Stomach smooth muscle (tissue), 2 donors: ENCODE measurements around the gene MORC1.

Source experiments
- H3K27ac ChIP-seq: one replicate; pipeline ENCODE4 v1.7.0; 2013; ENCODE audit warnings: mild to moderate bottlenecking, low read length, inconsistent platforms
- H3K27me3 ChIP-seq, 2 donors: one replicate each; pipeline ENCODE4 v1.7.0; 2013; ENCODE audit warnings: low read length in 2 of 2; ENCODE audit not compliant: insufficient read depth in 2 of 2, control insufficient read depth in 1 of 2
- H3K36me3 ChIP-seq, 2 donors: one replicate each; pipeline ENCODE4 v1.7.0; 2013; ENCODE audit warnings: low read length in 2 of 2; ENCODE audit not compliant: control insufficient read depth in 2 of 2, insufficient read depth in 2 of 2
- H3K4me1 ChIP-seq: one replicate; pipeline ENCODE4 v1.7.0; 2013; ENCODE audit warnings: low read length; ENCODE audit not compliant: control insufficient read depth, insufficient read depth
- H3K4me3 ChIP-seq, 2 donors: one replicate each; pipeline ENCODE4 v1.7.0; 2013; ENCODE audit warnings: low read length in 2 of 2
- H3K9ac ChIP-seq, 2 donors: one replicate each; pipeline ENCODE4 v1.7.0; 2013; ENCODE audit warnings: low read length in 2 of 2, mild to moderate bottlenecking in 1 of 2
- H3K9me3 ChIP-seq, 2 donors: one replicate each; pipeline ENCODE4 v1.7.0; 2013; ENCODE audit warnings: low read length in 2 of 2; ENCODE audit not compliant: control insufficient read depth in 2 of 2
- donor health status: healthy.
- donor health status: Pancreatic carcinoma.

MORC1 gene, protein sequence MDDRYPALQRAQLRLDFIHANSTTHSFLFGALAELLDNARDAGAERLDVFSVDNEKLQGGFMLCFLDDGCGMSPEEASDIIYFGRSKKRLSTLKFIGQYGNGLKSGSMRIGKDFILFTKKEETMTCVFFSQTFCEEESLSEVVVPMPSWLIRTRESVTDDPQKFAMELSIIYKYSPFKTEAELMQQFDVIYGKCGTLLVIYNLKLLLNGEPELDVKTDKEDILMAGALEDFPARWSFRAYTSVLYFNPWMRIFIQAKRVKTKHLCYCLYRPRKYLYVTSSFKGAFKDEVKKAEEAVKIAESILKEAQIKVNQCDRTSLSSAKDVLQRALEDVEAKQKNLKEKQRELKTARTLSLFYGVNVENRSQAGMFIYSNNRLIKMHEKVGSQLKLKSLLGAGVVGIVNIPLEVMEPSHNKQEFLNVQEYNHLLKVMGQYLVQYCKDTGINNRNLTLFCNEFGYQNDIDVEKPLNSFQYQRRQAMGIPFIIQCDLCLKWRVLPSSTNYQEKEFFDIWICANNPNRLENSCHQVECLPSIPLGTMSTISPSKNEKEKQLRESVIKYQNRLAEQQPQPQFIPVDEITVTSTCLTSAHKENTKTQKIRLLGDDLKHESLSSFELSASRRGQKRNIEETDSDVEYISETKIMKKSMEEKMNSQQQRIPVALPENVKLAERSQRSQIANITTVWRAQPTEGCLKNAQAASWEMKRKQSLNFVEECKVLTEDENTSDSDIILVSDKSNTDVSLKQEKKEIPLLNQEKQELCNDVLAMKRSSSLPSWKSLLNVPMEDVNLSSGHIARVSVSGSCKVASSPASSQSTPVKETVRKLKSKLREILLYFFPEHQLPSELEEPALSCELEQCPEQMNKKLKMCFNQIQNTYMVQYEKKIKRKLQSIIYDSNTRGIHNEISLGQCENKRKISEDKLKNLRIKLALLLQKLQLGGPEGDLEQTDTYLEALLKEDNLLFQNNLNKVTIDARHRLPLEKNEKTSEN

DNA sequence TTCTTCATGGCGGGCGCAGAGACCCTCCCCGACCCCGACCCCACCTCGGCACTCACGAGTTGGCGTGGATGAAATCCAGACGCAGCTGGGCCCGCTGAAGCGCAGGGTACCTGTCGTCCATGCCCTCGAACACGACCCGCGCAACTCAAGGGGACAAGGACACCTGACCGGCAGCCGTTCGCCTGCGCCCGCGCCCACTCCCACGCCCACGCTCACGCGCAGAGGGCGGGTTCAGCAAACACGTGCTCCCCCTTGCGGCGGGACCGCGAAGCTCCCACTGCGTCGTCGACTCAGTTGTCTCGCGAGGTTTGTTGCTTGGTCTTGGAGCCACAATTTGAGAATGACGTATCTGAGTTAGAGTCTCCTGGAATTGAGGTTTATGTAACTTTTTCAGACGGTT is at the start of gene MORC1:
Gene MORC1 (minus strand): TSS at position 196 of the 400 bp plus-strand sequence. CDS start 75 bp downstream, at position 121.
- no peaks in the 10 kb centered on the region for H3K4me1 ChIP-seq
- no peaks in the 10 kb centered on the region for H3K27me3 ChIP-seq
- no peak within 1 kb of the TSS for H3K4me3 ChIP-seq
- H3K9me3 ChIP-seq, result no peaks in the 10 kb centered on the region
- H3K36me3 ChIP-seq, result no peaks in the 10 kb centered on the region
- no peak within 1 kb of the TSS for H3K27ac ChIP-seq
- H3K9ac ChIP-seq, result no peak within 1 kb of the TSS

DNA sequence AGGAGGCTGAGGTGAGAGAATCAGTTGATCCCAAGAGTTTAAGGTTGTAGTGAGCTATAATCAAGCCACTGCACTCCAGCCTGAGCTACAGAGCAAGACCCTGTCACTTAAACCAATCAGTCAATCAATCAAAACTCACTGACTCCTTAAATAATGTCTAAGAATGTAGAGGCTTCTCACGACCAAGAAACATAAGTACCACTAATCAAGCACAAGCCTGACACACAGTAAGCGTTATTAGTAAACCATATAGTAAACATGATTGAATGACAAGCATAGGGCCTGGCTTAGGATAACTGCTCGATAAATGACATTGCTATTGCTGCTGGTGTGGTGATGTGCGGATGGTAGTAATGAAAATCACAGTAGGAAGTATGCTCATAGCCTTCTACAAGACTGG is 48.0 kb upstream of the MORC1 start:
- no peaks in the 10 kb centered on the region for H3K9me3 ChIP-seq
- H3K4me1 ChIP-seq, result no peaks in the 10 kb centered on the region
- H3K9ac ChIP-seq, result no peak overlapping the region
- H3K4me3 ChIP-seq, result no peak overlapping the region
- H3K27me3 ChIP-seq, result no peaks in the 10 kb centered on the region
- no peak overlapping the region for H3K27ac ChIP-seq
- H3K36me3 ChIP-seq, result no peaks in the 10 kb centered on the region

DNA sequence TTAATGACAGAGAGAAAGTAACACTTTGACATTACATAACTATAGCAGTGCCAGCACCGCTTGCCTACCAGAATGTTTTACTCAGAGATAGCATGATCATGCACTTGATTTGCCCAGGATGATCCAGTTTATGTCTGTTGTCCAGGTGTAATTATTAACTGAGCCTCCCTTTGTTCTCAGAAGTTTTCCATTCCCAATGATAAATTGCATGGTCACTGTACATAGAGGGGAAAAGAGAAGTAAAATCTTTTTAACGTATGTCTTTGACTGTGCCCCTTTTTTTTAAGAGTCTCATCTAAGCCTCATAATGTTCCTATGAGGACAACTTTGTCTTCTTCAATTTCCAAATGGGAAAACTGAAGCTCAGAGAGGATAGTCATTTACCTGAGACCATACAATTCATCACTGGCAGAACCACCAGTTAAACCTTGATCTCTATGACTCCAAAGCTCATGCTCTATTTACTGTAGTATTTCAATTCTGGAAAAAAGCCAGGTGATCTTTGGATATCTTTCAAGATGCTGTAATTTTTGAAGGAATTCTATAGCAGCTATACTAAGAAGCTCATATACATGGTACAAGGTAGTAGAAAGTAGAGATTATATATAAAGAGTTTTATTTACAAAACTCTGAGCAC is 43.7 kb upstream of the MORC1 start:
- Histone ChIP-seq H3K27ac (no peak overlapping the region), H3K27me3 (no peaks in the 10 kb centered on the region), H3K9ac (no peak overlapping the region), H3K36me3 (no peaks in the 10 kb centered on the region), H3K9me3 (peaks cover 0 to 4% of the 10 kb centered on the region in 2 donors), H3K4me1 (no peaks in the 10 kb centered on the region), H3K4me3 (no peak overlapping the region)

DNA sequence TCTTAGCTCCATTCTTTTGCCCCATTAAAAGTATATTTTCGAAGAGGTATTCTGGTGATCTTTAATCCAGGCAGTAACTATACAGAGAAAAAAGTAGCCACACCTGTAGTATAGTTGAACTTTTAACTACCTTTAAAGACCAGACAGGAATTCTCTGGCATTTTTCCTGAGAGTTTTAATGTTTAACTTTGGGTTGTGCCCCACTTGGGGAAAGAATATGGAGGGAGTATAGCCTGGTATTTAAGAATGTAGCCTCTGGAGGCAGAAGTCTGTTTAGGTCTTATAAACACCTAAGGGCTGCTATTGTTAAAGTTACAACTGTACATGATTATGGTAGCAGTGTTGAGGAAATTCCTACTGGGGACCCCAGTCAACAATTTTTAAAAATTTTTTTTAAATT is 37.9 kb upstream of the MORC1 start:
- Histone ChIP-seq H3K4me1 (no peaks in the 10 kb centered on the region), H3K9me3 (peaks cover 0 to 4% of the 10 kb centered on the region in 2 donors), H3K27ac (no peak overlapping the region), H3K9ac (no peak overlapping the region), H3K27me3 (no peaks in the 10 kb centered on the region), H3K4me3 (no peak overlapping the region), H3K36me3 (no peaks in the 10 kb centered on the region)

DNA sequence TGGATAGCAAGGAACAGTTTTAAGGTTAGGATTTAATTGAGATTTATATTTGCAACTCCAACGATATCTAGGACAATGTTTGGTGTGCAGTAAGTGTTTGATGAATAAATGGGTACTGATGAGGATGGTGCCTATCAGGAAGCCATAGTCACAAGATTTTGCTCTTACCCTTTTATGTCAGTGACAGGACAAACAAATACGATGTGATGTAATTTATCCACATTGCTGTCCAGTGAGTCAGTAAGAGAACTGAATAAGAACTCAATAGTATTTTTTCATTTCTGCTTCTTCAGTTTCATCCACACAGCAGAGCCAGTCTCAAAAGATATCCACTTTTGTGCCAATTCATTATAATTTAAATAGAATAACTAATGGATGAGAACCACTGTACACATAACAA is 37.0 kb upstream of the MORC1 start:
- Histone ChIP-seq H3K36me3 (no peaks in the 10 kb centered on the region), H3K27ac (no peak overlapping the region), H3K4me1 (no peaks in the 10 kb centered on the region), H3K9me3 (peaks cover 0 to 4% of the 10 kb centered on the region in 2 donors), H3K4me3 (no peak overlapping the region), H3K9ac (no peak overlapping the region), H3K27me3 (no peaks in the 10 kb centered on the region)

DNA sequence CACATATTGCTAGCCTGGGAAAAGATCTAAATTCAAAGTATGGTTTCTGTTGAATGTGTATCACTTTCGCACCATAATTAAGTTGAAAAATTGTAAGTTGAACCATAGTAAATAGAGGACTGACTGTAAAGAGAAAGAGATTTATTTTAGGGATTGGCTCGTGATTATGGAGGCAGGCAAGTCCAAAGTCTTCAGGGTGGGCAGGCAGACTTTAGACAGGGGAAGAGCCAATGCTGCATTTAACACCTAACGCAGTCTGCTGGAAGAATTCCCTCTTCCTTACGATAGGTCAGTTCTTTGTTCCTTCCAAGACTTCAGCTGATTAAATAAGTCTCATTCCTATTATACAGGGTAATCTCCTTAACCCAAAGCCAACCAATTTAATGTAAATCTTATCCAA is 34.4 kb upstream of the MORC1 start:
- Histone ChIP-seq H3K27me3 (no peaks in the 10 kb centered on the region), H3K27ac (no peak overlapping the region)

DNA sequence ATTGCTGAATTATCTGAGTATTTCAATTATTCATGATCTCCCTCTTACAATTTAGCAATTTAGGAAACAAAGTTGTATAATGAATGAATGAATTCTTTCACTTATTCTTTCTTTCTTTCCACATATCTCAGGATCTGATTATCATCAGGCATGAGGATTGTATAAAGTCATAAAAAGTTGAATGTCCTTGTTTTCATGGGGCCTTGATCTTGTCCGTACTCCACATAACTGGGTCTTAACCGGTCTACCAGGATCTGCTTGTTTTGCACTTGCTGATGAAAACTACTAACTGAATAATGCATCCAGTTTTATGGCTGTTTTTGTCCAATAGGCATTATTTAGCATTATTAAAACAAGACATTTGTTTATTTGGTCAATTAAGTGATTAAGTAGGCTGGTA is 31.1 kb upstream of the MORC1 start:
- no peaks in the 10 kb centered on the region for H3K36me3 ChIP-seq
- H3K9ac ChIP-seq, result no peak overlapping the region
- no peak overlapping the region for H3K4me3 ChIP-seq
- H3K4me1 ChIP-seq, result no peaks in the 10 kb centered on the region
- H3K9me3 ChIP-seq, result peaks cover 0 to 5% of the 10 kb centered on the region in 2 donors
- no peaks in the 10 kb centered on the region for H3K27me3 ChIP-seq
- no peak overlapping the region for H3K27ac ChIP-seq

More for the DNA sequence above, 34.4 kb upstream of the MORC1 start:
- Histone ChIP-seq H3K9me3 (no peaks in the 10 kb centered on the region), H3K4me1 (no peaks in the 10 kb centered on the region), H3K4me3 (no peak overlapping the region), H3K9ac (no peak overlapping the region), H3K36me3 (no peaks in the 10 kb centered on the region)

DNA sequence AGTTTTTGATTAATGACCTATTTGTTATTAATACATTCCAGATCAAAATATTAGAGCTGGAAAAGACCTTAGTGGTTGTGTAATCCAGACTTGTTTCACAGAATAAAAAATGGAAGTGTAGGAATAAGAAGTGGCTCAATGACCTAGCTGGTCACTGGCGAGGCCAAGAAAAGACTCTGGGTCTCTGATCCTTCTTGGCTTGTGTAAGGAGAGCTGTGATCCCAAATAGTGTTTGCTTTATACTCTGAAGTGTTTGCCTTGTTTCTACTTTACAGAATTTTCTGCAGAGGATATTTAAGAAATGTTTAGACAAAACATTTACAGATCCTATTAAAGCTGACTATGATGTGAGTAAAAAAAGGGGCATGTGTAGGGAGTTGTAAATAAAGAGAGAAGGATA is 25.7 kb upstream of the MORC1 start:
- Histone ChIP-seq H3K4me3 (no peak overlapping the region), H3K36me3 (no peaks in the 10 kb centered on the region), H3K27me3 (no peaks in the 10 kb centered on the region), H3K27ac (no peak overlapping the region), H3K4me1 (no peaks in the 10 kb centered on the region), H3K9me3 (peaks cover 0 to 5% of the 10 kb centered on the region in 2 donors), H3K9ac (no peak overlapping the region)

DNA sequence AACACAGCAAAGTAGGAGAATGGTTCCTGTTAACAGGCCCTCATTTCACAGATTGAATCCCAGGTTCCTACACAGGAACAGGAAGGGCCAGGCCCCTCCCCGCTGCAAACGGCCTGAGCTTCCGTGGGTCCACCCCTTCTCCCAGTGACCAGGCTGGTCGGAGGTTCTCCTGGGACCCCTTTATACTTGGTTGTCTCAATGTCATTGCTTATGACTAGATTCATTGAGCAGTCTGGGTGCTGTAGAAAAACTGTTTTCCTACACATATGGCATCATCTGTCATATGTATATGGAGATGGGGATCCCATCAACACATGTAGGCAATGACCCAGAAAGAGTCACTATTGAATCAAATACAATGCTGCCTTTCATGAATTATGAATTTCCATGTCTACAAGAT is 22.4 kb upstream of the MORC1 start:
- no peaks in the 10 kb centered on the region for H3K27me3 ChIP-seq
- no peak overlapping the region for H3K27ac ChIP-seq
- H3K4me1 ChIP-seq, result no peaks in the 10 kb centered on the region
- no peaks in the 10 kb centered on the region for H3K9me3 ChIP-seq
- H3K36me3 ChIP-seq, result no peaks in the 10 kb centered on the region
- no peak overlapping the region for H3K9ac ChIP-seq
- no peak overlapping the region for H3K4me3 ChIP-seq

DNA sequence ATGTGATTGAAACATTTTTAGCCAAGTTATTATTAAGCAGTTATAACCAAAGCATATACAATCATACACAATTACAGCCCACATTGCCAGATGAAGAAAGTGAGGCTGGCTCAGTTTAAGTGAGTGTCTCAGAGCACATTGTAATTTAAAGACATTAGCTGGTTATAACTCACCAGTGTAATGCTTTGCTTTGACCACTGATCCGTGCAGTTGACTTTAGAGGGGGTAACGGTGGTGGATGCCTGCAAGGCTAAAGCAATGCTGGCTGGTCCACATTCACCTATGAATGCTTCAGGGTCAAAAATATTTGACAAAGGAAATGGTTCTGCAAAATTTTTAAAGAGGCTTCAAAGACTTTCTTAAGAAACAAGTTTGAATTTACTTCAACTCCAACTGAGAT is 19.8 kb upstream of the MORC1 start:
- H3K27ac ChIP-seq, result no peak overlapping the region
- no peak overlapping the region for H3K9ac ChIP-seq
- no peaks in the 10 kb centered on the region for H3K27me3 ChIP-seq
- H3K36me3 ChIP-seq, result no peaks in the 10 kb centered on the region
- H3K9me3 ChIP-seq, result no peaks in the 10 kb centered on the region
- H3K4me1 ChIP-seq, result no peaks in the 10 kb centered on the region
- no peak overlapping the region for H3K4me3 ChIP-seq
